Calu3 (cell line): ENCODE results near the gene LRCOL1. TPM values are rescaled to one million over a fixed set of nuclear protein-coding genes. Genes with fewer than 3 reads are reported as not detected.

Experiments
- BruUV-seq: library from RNA; stranded (reverse); fragments of 400-500 nt; replicated peaks from 2 replicates; lab custom pipeline; 2021; lab: Mats Ljungman, UMichigan
- CTCF ChIA-PET: fragments of 300-600 bp; sonication (Branson Sonifier 250); formaldehyde crosslinking; loops from one replicate; lab custom pipeline; 2022; ENCODE audit warnings: antibody characterized with exemption; lab: Charles Lee
- DNase-seq: peaks from one replicate; pipeline ENCODE4 v3.0.0; 2022
- H3K27ac Mint-ChIP-seq: one replicate; pipeline ENCODE4 v1.8.0; 2022; ENCODE audit warnings: mixed read lengths; ENCODE audit not compliant: unreplicated experiment
- H3K27me3 Mint-ChIP-seq: one replicate; pipeline ENCODE4 v1.8.0; 2022; ENCODE audit warnings: mixed read lengths; ENCODE audit not compliant: unreplicated experiment
- H3K36me3 Mint-ChIP-seq: one replicate; pipeline ENCODE4 v1.8.0; 2022; ENCODE audit warnings: mild to moderate bottlenecking, moderate library complexity, mixed read lengths; ENCODE audit not compliant: insufficient read depth, unreplicated experiment
- H3K4me1 Mint-ChIP-seq: one replicate; pipeline ENCODE4 v1.8.0; 2022; ENCODE audit warnings: mild to moderate bottlenecking, low read depth, mixed read lengths; ENCODE audit not compliant: unreplicated experiment
- H3K4me3 Mint-ChIP-seq: one replicate; pipeline ENCODE4 v1.8.0; 2022; ENCODE audit warnings: mild to moderate bottlenecking, low read depth, moderate library complexity, mixed read lengths; ENCODE audit not compliant: unreplicated experiment
- H3K9me3 Mint-ChIP-seq: one replicate; pipeline ENCODE4 v1.8.0; 2022; ENCODE audit warnings: low read depth, mixed read lengths; ENCODE audit not compliant: unreplicated experiment
- intact Hi-C: fragments of 100-400 bp; cut with micrococcal nuclease; formaldehyde crosslinking; loops from one replicate; pipeline ENCODE4 v1.10.0; 2022; ENCODE audit not compliant: unreplicated experiment
- total RNA-seq: library from RNA; stranded (reverse); gene quantifications from 2 replicates; pipeline ENCODE4 v1.2.3, GENCODE V29; 2022
- TF ChIP-seq, protein P1 (sequence below): fragments of 200-600 bp; IDR thresholded peaks from one replicate; pipeline ENCODE4 v1.8.0; 2022; ENCODE audit warnings: antibody characterized with exemption; ENCODE audit not compliant: unreplicated experiment

Gene LRCOL1
- total RNA-seq, 1 experiment from 2014 or later = not detected

- TF ChIP-seq, protein P1, sequence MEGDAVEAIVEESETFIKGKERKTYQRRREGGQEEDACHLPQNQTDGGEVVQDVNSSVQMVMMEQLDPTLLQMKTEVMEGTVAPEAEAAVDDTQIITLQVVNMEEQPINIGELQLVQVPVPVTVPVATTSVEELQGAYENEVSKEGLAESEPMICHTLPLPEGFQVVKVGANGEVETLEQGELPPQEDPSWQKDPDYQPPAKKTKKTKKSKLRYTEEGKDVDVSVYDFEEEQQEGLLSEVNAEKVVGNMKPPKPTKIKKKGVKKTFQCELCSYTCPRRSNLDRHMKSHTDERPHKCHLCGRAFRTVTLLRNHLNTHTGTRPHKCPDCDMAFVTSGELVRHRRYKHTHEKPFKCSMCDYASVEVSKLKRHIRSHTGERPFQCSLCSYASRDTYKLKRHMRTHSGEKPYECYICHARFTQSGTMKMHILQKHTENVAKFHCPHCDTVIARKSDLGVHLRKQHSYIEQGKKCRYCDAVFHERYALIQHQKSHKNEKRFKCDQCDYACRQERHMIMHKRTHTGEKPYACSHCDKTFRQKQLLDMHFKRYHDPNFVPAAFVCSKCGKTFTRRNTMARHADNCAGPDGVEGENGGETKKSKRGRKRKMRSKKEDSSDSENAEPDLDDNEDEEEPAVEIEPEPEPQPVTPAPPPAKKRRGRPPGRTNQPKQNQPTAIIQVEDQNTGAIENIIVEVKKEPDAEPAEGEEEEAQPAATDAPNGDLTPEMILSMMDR = no peak
- H3K36me3 Mint-ChIP-seq = peaks cover 47% of the 10 kb centered on the region
- H3K4me3 Mint-ChIP-seq = no peak overlapping the region
- no peaks in the 10 kb centered on the region for H3K9me3 Mint-ChIP-seq
- TSS peak; percentile 42 for BruUV-seq
- H3K4me1 Mint-ChIP-seq = no peaks in the 10 kb centered on the region
- DNase-seq = no peak
- CTCF ChIA-PET = interaction anchor here (0.6 to 0.7 kb wide), 2 partner anchors 223 to 293 kb away, joined by 3 to 4 read pairs; no protein-coding TSS in a partner anchor
- intact Hi-C loops = no loop called here
- H3K27me3 Mint-ChIP-seq = no peaks in the 10 kb centered on the region
- no peak overlapping the region for H3K27ac Mint-ChIP-seq
These were observed 31.6 kb upstream of the LRCOL1 start for GRCh38 chr12:132641811-132642650.

- BruUV-seq = no TSS peak
- H3K27ac Mint-ChIP-seq = no peak overlapping the region
- no peak overlapping the region for H3K4me3 Mint-ChIP-seq
- no peaks in the 10 kb centered on the region for H3K9me3 Mint-ChIP-seq
- H3K36me3 Mint-ChIP-seq = peaks cover 49% of the 10 kb centered on the region
- TF ChIP-seq, protein P1 = no peak
- DNase-seq = no peak
- CTCF ChIA-PET = interaction anchor here (0.6 kb wide), 1 partner anchor 25 kb away, joined by 3 read pairs; no protein-coding TSS in a partner anchor
- H3K27me3 Mint-ChIP-seq = no peaks in the 10 kb centered on the region
- intact Hi-C loops = no loop called here
- no peaks in the 10 kb centered on the region for H3K4me1 Mint-ChIP-seq
These were observed 30.6 kb upstream of the LRCOL1 start for GRCh38 chr12:132640936-132641335.

DNA sequence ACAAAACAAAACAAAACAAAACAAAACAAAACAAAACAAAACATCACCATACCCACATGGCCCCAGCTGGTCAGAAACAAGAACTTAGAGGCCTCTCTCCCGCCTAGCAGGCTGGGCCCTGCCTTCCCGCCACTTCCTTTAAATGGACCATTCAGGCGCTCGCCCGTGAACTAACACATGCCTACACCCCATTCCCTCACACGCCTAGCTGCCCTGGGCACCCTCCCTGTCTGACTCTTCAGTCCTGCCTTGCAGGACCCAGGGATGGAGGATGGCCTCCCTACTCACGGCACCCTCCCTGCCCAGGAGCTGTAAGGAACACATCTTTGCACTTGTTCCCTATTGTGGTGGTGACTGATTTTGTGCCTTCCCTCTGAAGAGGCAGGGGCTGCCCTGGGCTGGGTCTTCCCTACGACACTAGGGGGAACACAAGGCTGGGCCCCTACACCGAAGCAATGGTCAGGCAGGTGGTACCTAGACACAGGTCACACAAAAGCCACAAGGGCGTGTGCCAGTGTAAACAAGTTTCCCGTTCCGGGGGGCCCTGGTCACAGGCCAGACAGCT is 29.7 kb upstream of the LRCOL1 start:
- CTCF ChIA-PET = interaction anchor here (0.6 to 0.8 kb wide), 3 partner anchors 14 to 27 kb away, joined by 3 to 4 read pairs (median 3); no protein-coding TSS in a partner anchor
- intact Hi-C loops = no loop called here
- H3K9me3 Mint-ChIP-seq = no peaks in the 10 kb centered on the region
- no peaks in the 10 kb centered on the region for H3K27me3 Mint-ChIP-seq
- no peaks in the 10 kb centered on the region for H3K4me1 Mint-ChIP-seq
- H3K36me3 Mint-ChIP-seq = peaks cover 45% of the 10 kb centered on the region
- H3K27ac Mint-ChIP-seq = no peak overlapping the region
- H3K4me3 Mint-ChIP-seq = no peak overlapping the region
- TF ChIP-seq, protein P1 = no peak
- BruUV-seq = no TSS peak
- no peak for DNase-seq

GRCh38 chr12:132638541-132639408 is 28.4 kb upstream of the LRCOL1 start:
- CTCF ChIA-PET = interaction anchor here (0.6 to 1.7 kb wide), 7 partner anchors 13 to 485 kb away, joined by 3 to 9 read pairs (median 4); no protein-coding TSS in a partner anchor
- Mint-ChIP-seq H3K4me1 (no peaks in the 10 kb centered on the region), H3K27ac (no peak overlapping the region), H3K4me3 (no peak overlapping the region), H3K27me3 (no peaks in the 10 kb centered on the region), H3K36me3 (peaks cover 50% of the 10 kb centered on the region), H3K9me3 (no peaks in the 10 kb centered on the region)
- peak; percentile 54 for DNase-seq
- BruUV-seq = no TSS peak
- TF ChIP-seq, protein P1 = peak; percentile 92
- intact Hi-C loops = no loop called here
